Measurements from ENCODE around the gene IL1RL2. TPM values are rescaled to one million over a fixed set of nuclear protein-coding genes. Genes with fewer than 3 reads are reported as not detected.

The IL1RL2 gene
- total and polyA plus RNA-seq, 2 of the 8 experiments (the other 6 are each of a cell fraction or from before 2014, with no cell fraction given): not detected

DNA sequence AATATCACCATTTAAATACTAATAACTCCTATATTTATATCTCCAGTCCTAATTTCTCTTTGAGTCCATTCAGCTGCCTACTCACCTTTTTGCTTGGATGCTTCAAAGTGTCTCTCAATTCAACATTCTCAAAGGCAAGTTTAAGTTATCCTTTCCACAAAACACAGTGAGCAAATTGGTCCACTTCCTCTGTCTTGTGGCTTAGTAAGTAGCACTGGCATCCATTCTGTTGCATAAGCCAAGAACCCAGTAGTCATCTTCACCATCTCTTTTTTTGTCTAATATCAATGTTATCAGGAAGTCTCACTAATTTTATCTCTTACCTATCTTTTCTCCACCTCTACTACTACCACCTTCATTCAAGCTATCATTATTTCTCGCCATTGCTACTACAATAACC is 97.2 kb downstream of the IL1RL2 start:
- Histone ChIP-seq H3K79me1 (ENCODE audit: low read depth, low read length) (no peaks in the 10 kb centered on the region), H3K4ac (replicated peaks; ENCODE audit: insufficient read length, low read depth, low read length) (no peak overlapping the region), H4K91ac (replicated peaks; ENCODE audit: insufficient read length, low read length) (no peak overlapping the region), H2BK5ac (ENCODE audit: low read depth, low read length) (no peak overlapping the region), H3K18ac (ENCODE audit: extremely low read depth, low read length) (no peak overlapping the region), H3K4me1 (replicated peaks in 1 of 4; ENCODE audit: control insufficient read depth in 3 of 4, insufficient read depth in 4 of 4, low read length in 3 of 4) (no peaks in the 10 kb centered on the region), H3K4me3 (ENCODE audit: extremely low read depth in 1 of 4, insufficient read depth in 2 of 4, low read depth in 3 of 4, low read length in 4 of 4) (no peak overlapping the region), H4K20me1 (replicated peaks in 1 of 2; ENCODE audit: control insufficient read depth in 1 of 2, insufficient read depth in 2 of 2, low read length in 2 of 2) (no peaks in the 10 kb centered on the region), H4K5ac (ENCODE audit: insufficient read length, low read depth, low read length) (no peak overlapping the region), H3K36me3 (ENCODE audit: control insufficient read depth in 2 of 4, insufficient read depth in 4 of 4, low read length in 3 of 4) (no peaks in the 10 kb centered on the region), H2BK20ac (ENCODE audit: low read length) (no peak overlapping the region), H2BK15ac (ENCODE audit: low read length) (no peak overlapping the region), H3K27ac (ENCODE audit: low read depth, low read length) (no peak overlapping the region), H3K79me2 (ENCODE audit: control insufficient read depth in 1 of 2, insufficient read depth in 2 of 2, low read length in 2 of 2) (no peaks in the 10 kb centered on the region), H3K23me2 (ENCODE audit: low read depth, low read length) (no peaks in the 10 kb centered on the region), H3K27me3 (replicated peaks in 1 of 4; ENCODE audit: control insufficient read depth in 3 of 4, extremely low read depth in 1 of 4, insufficient read depth in 3 of 4, low read length in 3 of 4) (peaks cover 0 to 1% (median 0%) of the 10 kb centered on the region in 4 experiments; a peak in 1 of 7 replicates), H2BK120ac (replicated peaks; ENCODE audit: low read depth, low read length) (no peak overlapping the region), H2AK5ac (ENCODE audit: low read depth, low read length) (no peak overlapping the region), H2BK12ac (ENCODE audit: low read depth, low read length) (no peak overlapping the region), H3K56ac (replicated peaks; ENCODE audit: insufficient read length, low read depth, low read length) (no peak overlapping the region), H3K9me3 (ENCODE audit: insufficient read depth in 2 of 2, low read depth in 1 of 2, low read length in 1 of 2) (no peaks in the 10 kb centered on the region), H3K4me2 (ENCODE audit: insufficient read depth in 1 of 2, low read depth in 2 of 2, low read length in 2 of 2) (no peak overlapping the region), H4K8ac (ENCODE audit: extremely low read depth, insufficient read depth, low read length) (no peak overlapping the region), H2AFZ (ENCODE audit: low read length) (no peak overlapping the region), H3K23ac (ENCODE audit: insufficient read length) (no peak overlapping the region), H3K9ac (replicated peaks in 1 of 4; ENCODE audit: extremely low read depth in 1 of 4, low read depth in 3 of 4, low read length in 3 of 4) (no peak overlapping the region), H3K14ac (ENCODE audit: insufficient read length) (no peak overlapping the region)
- WGBS, 2 experiments (ENCODE audit: extremely low coverage in 1 of 2, insufficient coverage in 1 of 2, insufficient read length in 1 of 2, insufficient replicate concordance in 2 of 2, low coverage in 1 of 2, low lambda C conversion rate in 2 of 2, missing lambda C conversion rate in 1 of 2): 92 to 100% methylated on average over 1 of the region's 1 CpG
- ChIA-PET POLR2A (ENCODE audit: partially characterized antibody) (no interaction called here), CTCF (ENCODE audit: partially characterized antibody) (interaction anchor here (1.2 to 1.8 kb wide), 4 partner anchors 18 to 44 kb away, joined by 4 to 5 read pairs (median 4); no protein-coding TSS in a partner anchor)
- FAIRE-seq (no peak), DNase-seq (ENCODE audit: low read depth in 1 of 2, low spot score in 2 of 2) (no peak)
- TF ChIP-seq HDAC6 (IDR thresholded peaks at IDR 0.05; ENCODE audit: low read depth, low read length) (no peak), RXRA (IDR thresholded peaks at IDR 0.05; ENCODE audit: insufficient read depth, low read depth, low read length) (no peak), KDM4A (IDR thresholded peaks at IDR 0.05; ENCODE audit: low read depth, low read length, severe bottlenecking) (no peak), EGR1 (IDR thresholded peaks at IDR 0.05; ENCODE audit: borderline replicate concordance, low read depth, low read length) (no peak), RNF2 (IDR thresholded peaks at IDR 0.05; ENCODE audit: borderline replicate concordance, low read depth, low read length, missing control alignments, poor library complexity, severe bottlenecking) (no peak), CHD1 (IDR thresholded peaks at IDR 0.05; ENCODE audit: low read depth, low read length) (no peak), CHD2 (IDR thresholded peaks at IDR 0.05; ENCODE audit: low read length) (no peak), YY1 (IDR thresholded peaks at IDR 0.05; ENCODE audit: low read depth, low read length) (no peak), ZNF274 (IDR thresholded peaks at IDR 0.05; ENCODE audit: borderline replicate concordance, extremely low read depth, low read length) (no peak), GTF2F1 (IDR thresholded peaks at IDR 0.05; ENCODE audit: borderline replicate concordance, low read depth, low read length) (no peak), KDM1A (IDR thresholded peaks at IDR 0.05; ENCODE audit: borderline replicate concordance, low read length) (no peak), SP4 (IDR thresholded peaks at IDR 0.05; ENCODE audit: low read length) (no peak), RAD21 (IDR thresholded peaks at IDR 0.05 in 1 of 2, conservative IDR thresholded peaks at IDR 0.05 in 1 of 2; ENCODE audit: low read depth in 2 of 2, low read length in 2 of 2) (no peak)
- TF ChIP-seq, protein P1, sequence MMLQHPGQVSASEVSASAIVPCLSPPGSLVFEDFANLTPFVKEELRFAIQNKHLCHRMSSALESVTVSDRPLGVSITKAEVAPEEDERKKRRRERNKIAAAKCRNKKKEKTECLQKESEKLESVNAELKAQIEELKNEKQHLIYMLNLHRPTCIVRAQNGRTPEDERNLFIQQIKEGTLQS (IDR thresholded peaks at IDR 0.05; ENCODE audit: insufficient read depth, low read depth, low read length): no peak
